ENCODE measurements around the gene CDKAL1. TPM values are rescaled to one million over a fixed set of nuclear protein-coding genes. Genes with fewer than 3 reads are reported as not detected.

CDKAL1 gene
- total and polyA plus RNA-seq, 2 of the 8 experiments (the other 6 are each of a cell fraction or from before 2014, with no cell fraction given) = 8.4 to 24.6 TPM

DNA sequence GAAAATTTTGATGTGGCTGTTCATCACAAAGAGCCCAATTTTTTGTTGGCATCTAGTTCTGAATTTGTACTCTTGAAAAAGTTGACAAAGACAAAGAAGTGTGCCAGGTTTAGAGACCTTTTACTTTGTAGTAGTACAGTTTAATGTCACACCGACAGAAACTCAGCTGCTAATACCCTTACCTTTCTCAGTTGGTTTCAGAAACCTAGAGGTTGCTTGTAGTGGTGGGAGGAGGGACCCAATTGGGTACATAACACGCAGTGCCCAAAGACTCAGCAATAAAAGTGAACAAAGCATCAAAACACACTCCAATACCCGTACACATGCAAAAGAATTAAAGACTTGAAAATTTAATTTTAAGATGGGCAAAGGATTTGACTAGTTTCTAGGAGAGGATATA, 203.7 kb downstream of the CDKAL1 start:
- ChIA-PET POLR2A (ENCODE audit: partially characterized antibody) (no interaction called here), CTCF (ENCODE audit: partially characterized antibody) (no interaction called here)
- no peaks in the 10 kb centered on the region for H3K79me1 ChIP-seq (ENCODE audit: low read depth, low read length)
- H3K27ac ChIP-seq (ENCODE audit: low read depth, low read length) = no peak overlapping the region
- no peaks in the 10 kb centered on the region for H4K20me1 ChIP-seq (replicated peaks in 1 of 2; ENCODE audit: control insufficient read depth in 1 of 2, insufficient read depth in 2 of 2, low read length in 2 of 2)
- H3K56ac ChIP-seq (replicated peaks; ENCODE audit: insufficient read length, low read depth, low read length) = no peak overlapping the region
- no peak overlapping the region for H2AFZ ChIP-seq (ENCODE audit: low read length)
- no peaks in the 10 kb centered on the region for H3K9me3 ChIP-seq (ENCODE audit: insufficient read depth in 2 of 2, low read depth in 1 of 2, low read length in 1 of 2)
- no peak overlapping the region for H4K91ac ChIP-seq (replicated peaks; ENCODE audit: insufficient read length, low read length)
- no peak overlapping the region for H2BK120ac ChIP-seq (replicated peaks; ENCODE audit: low read depth, low read length)
- H4K5ac ChIP-seq (ENCODE audit: insufficient read length, low read depth, low read length) = no peak overlapping the region
- H3K23ac ChIP-seq (ENCODE audit: insufficient read length) = no peak overlapping the region
- H3K36me3 ChIP-seq (ENCODE audit: control insufficient read depth in 2 of 4, insufficient read depth in 4 of 4, low read length in 3 of 4) = no peaks in the 10 kb centered on the region
- H3K79me2 ChIP-seq (ENCODE audit: control insufficient read depth in 1 of 2, insufficient read depth in 2 of 2, low read length in 2 of 2) = no peaks in the 10 kb centered on the region
- no peaks in the 10 kb centered on the region for H3K27me3 ChIP-seq (replicated peaks in 1 of 4; ENCODE audit: control insufficient read depth in 3 of 4, extremely low read depth in 1 of 4, insufficient read depth in 3 of 4, low read length in 3 of 4)
- 87% methylated on average over 3 of the region's 3 CpGs; no CpG with 5 or more reads in 1 of the 2 experiments for WGBS, 2 experiments (ENCODE audit: extremely low coverage in 1 of 2, insufficient coverage in 1 of 2, insufficient read length in 1 of 2, insufficient replicate concordance in 2 of 2, low coverage in 1 of 2, low lambda C conversion rate in 2 of 2, missing lambda C conversion rate in 1 of 2)
- no peak overlapping the region for H4K8ac ChIP-seq (ENCODE audit: extremely low read depth, insufficient read depth, low read length)
- no peak overlapping the region for H3K4me3 ChIP-seq (ENCODE audit: extremely low read depth in 1 of 4, insufficient read depth in 2 of 4, low read depth in 3 of 4, low read length in 4 of 4)
- H2AK5ac ChIP-seq (ENCODE audit: low read depth, low read length) = no peak overlapping the region
- H3K9ac ChIP-seq (replicated peaks in 1 of 4; ENCODE audit: extremely low read depth in 1 of 4, low read depth in 3 of 4, low read length in 3 of 4) = no peak overlapping the region
- H2BK15ac ChIP-seq (ENCODE audit: low read length) = no peak overlapping the region
- H3K23me2 ChIP-seq (ENCODE audit: low read depth, low read length) = no peaks in the 10 kb centered on the region
- peaks cover 0 to 6% (median under 1%) of the 10 kb centered on the region in 4 experiments; a peak in 2 of 7 replicates for H3K4me1 ChIP-seq (replicated peaks in 1 of 4; ENCODE audit: control insufficient read depth in 3 of 4, insufficient read depth in 4 of 4, low read length in 3 of 4)
- H3K18ac ChIP-seq (ENCODE audit: extremely low read depth, low read length) = no peak overlapping the region
- H2BK5ac ChIP-seq (ENCODE audit: low read depth, low read length) = no peak overlapping the region
- no peak overlapping the region for H3K4me2 ChIP-seq (ENCODE audit: insufficient read depth in 1 of 2, low read depth in 2 of 2, low read length in 2 of 2)
- no peak overlapping the region for H3K4ac ChIP-seq (replicated peaks; ENCODE audit: insufficient read length, low read depth, low read length)
- H2BK20ac ChIP-seq (ENCODE audit: low read length) = no peak overlapping the region
- H3K14ac ChIP-seq (ENCODE audit: insufficient read length) = no peak overlapping the region
- no peak for DNase-seq (ENCODE audit: low read depth in 1 of 2, low spot score in 2 of 2)
- no peak for FAIRE-seq
- H2BK12ac ChIP-seq (ENCODE audit: low read depth, low read length) = no peak overlapping the region
- TF ChIP-seq RBBP5 (IDR thresholded peaks at IDR 0.05; ENCODE audit: borderline replicate concordance, low read depth, low read length) = no peak
- TF ChIP-seq, protein P1, sequence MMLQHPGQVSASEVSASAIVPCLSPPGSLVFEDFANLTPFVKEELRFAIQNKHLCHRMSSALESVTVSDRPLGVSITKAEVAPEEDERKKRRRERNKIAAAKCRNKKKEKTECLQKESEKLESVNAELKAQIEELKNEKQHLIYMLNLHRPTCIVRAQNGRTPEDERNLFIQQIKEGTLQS (IDR thresholded peaks at IDR 0.05; ENCODE audit: insufficient read depth, low read depth, low read length) = no peak
- TF ChIP-seq CREB1 (IDR thresholded peaks at IDR 0.05) = no peak
- no peak for TF ChIP-seq EP300 (IDR thresholded peaks at IDR 0.05; ENCODE audit: borderline replicate concordance in 1 of 2, low read depth in 2 of 2, low read length in 2 of 2)
- no peak for TF ChIP-seq CHD2 (IDR thresholded peaks at IDR 0.05; ENCODE audit: low read length)
- no peak for TF ChIP-seq SRF (IDR thresholded peaks at IDR 0.05; ENCODE audit: low read depth, low read length)
- TF ChIP-seq SP2 (IDR thresholded peaks at IDR 0.05; ENCODE audit: low read length) = no peak
- TF ChIP-seq POLR2AphosphoS5 (IDR thresholded peaks at IDR 0.05; ENCODE audit: low read depth, low read length) = no peak
- TF ChIP-seq BACH1 (IDR thresholded peaks at IDR 0.05; ENCODE audit: low read length) = no peak
- no peak for TF ChIP-seq SIX5 (IDR thresholded peaks at IDR 0.05; ENCODE audit: low read depth, low read length)
- no peak for TF ChIP-seq ASH2L (IDR thresholded peaks at IDR 0.05; ENCODE audit: low read length)
- TF ChIP-seq HDAC6 (IDR thresholded peaks at IDR 0.05; ENCODE audit: low read depth, low read length) = no peak
- no peak for TF ChIP-seq EZH2 (IDR thresholded peaks at IDR 0.05; ENCODE audit: low read depth, low read length, severe bottlenecking)
- no peak for TF ChIP-seq SUZ12 (IDR thresholded peaks at IDR 0.05; ENCODE audit: low read length)
- no peak for TF ChIP-seq BCL11A (IDR thresholded peaks at IDR 0.05; ENCODE audit: low read depth in 2 of 2, low read length in 2 of 2)
- TF ChIP-seq CHD1 (IDR thresholded peaks at IDR 0.05; ENCODE audit: low read depth, low read length) = no peak

Measured in H1 (cell line).